ENCODE measurements around the gene IFI16. TPM values are rescaled to one million over a fixed set of nuclear protein-coding genes. Genes with fewer than 3 reads are reported as not detected.
"Not testable (repeated sequence)": the region's sequence is repeated elsewhere in the genome, so short reads cannot be mapped to it uniquely, and the experiment has no call there.

Gene IFI16
- total and polyA plus RNA-seq, 2 experiments from 2014 or later, result 25.1 to 31.8 TPM

DNA sequence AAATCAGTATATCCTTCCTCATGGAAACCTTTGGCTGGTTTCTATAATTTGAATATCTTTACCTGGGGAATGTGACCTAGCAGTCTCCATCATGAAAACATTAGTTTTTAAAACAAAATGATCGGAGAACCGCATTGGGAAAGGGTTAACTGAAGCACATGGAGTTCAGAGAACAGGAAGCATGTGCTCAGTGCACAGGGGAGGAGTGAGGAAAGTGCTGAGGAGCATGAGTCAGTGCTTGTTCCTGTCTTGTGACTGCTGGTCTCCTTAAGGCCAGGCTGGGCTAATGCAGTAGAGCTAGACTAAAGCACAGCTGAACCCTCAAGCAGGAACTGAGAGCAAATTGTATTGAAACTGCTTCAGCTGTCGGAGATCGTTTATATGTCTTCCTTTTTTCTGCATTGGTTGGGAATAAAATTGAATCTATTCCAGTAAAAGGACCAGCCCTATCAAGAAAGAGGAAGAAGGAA, 5.8 kb downstream of the IFI16 start:
- Histone ChIP-seq H3K4me2 (no peak overlapping the region), H3K27me3 (no peaks in the 10 kb centered on the region), H3K36me3 (replicated peaks; ENCODE audit: insufficient read depth, low read depth) (no peaks in the 10 kb centered on the region), H3K4me1 (ENCODE audit: insufficient read depth) (peaks cover 9% of the 10 kb centered on the region), H3K9me2 (replicated peaks; ENCODE audit: insufficient read depth) (no peaks in the 10 kb centered on the region), H3K79me2 (peaks cover 46% of the 10 kb centered on the region), H3K9me3 (ENCODE audit: low read depth) (no peaks in the 10 kb centered on the region), H3K4me3 (no peak overlapping the region), H4K20me1 (ENCODE audit: insufficient read depth, poor library complexity, severe bottlenecking) (no peaks in the 10 kb centered on the region), H2AFZ (no peak overlapping the region), H3K27ac (peak overlapping the region; percentile 48)
- peak; percentile 64 for DNase-seq (ENCODE audit: low spot score)
- 90% methylated on average over 4 of the region's 4 CpGs for WGBS (ENCODE audit: low lambda C conversion rate, missing lambda C conversion rate)
- TF ChIP-seq, protein P1, sequence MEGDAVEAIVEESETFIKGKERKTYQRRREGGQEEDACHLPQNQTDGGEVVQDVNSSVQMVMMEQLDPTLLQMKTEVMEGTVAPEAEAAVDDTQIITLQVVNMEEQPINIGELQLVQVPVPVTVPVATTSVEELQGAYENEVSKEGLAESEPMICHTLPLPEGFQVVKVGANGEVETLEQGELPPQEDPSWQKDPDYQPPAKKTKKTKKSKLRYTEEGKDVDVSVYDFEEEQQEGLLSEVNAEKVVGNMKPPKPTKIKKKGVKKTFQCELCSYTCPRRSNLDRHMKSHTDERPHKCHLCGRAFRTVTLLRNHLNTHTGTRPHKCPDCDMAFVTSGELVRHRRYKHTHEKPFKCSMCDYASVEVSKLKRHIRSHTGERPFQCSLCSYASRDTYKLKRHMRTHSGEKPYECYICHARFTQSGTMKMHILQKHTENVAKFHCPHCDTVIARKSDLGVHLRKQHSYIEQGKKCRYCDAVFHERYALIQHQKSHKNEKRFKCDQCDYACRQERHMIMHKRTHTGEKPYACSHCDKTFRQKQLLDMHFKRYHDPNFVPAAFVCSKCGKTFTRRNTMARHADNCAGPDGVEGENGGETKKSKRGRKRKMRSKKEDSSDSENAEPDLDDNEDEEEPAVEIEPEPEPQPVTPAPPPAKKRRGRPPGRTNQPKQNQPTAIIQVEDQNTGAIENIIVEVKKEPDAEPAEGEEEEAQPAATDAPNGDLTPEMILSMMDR (IDR thresholded peaks at IDR 0.05; ENCODE audit: poor library complexity), result no peak
- TF ChIP-seq EZH2 (IDR thresholded peaks at IDR 0.05; ENCODE audit: borderline replicate concordance) (no peak), EZH2phosphoT487 (IDR thresholded peaks at IDR 0.05; ENCODE audit: low read depth, severe bottlenecking, unreplicated experiment) (no peak)

DNA sequence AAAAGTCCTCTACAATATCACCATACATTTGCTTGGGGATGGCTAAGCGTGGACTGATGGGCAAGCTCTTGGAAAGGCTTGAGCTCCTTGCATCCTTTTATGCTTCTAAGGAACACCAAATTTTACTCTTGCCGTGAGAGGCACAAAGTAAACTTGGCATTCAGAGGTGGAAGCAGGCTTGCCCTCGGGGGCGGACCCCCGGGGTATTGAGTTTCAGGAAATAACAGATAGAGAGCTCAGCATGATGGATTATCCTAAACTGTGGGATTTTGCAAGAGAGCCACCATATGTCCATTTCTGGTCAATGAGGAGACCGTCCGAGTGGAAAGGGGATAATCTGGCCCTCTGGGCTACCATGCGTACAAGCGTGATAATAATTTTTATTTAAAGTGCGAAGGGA, 14.0 kb downstream of the IFI16 start:
- 85% methylated on average over 10 of the region's 10 CpGs for WGBS (ENCODE audit: low lambda C conversion rate, missing lambda C conversion rate)
- H3K9me2 ChIP-seq (replicated peaks; ENCODE audit: insufficient read depth), result no peaks in the 10 kb centered on the region
- H3K27me3 ChIP-seq, result no peaks in the 10 kb centered on the region
- H3K4me1 ChIP-seq (ENCODE audit: insufficient read depth), result no peaks in the 10 kb centered on the region
- H3K27ac ChIP-seq, result no peak overlapping the region
- no peak for TF ChIP-seq EZH2 (IDR thresholded peaks at IDR 0.05; ENCODE audit: borderline replicate concordance)
- TF ChIP-seq, protein P1 (IDR thresholded peaks at IDR 0.05; ENCODE audit: poor library complexity), result no peak
- no peak for TF ChIP-seq EZH2phosphoT487 (IDR thresholded peaks at IDR 0.05; ENCODE audit: low read depth, severe bottlenecking, unreplicated experiment)
- H4K20me1 ChIP-seq (ENCODE audit: insufficient read depth, poor library complexity, severe bottlenecking), result no peaks in the 10 kb centered on the region
- H3K4me2 ChIP-seq, result no peak overlapping the region
- H3K36me3 ChIP-seq (replicated peaks; ENCODE audit: insufficient read depth, low read depth), result no peaks in the 10 kb centered on the region
- no peak for DNase-seq (ENCODE audit: low spot score)
- H3K9me3 ChIP-seq (ENCODE audit: low read depth), result no peaks in the 10 kb centered on the region
- H3K4me3 ChIP-seq, result no peak overlapping the region
- no peak overlapping the region for H2AFZ ChIP-seq
- H3K79me2 ChIP-seq, result peaks cover 22% of the 10 kb centered on the region

DNA sequence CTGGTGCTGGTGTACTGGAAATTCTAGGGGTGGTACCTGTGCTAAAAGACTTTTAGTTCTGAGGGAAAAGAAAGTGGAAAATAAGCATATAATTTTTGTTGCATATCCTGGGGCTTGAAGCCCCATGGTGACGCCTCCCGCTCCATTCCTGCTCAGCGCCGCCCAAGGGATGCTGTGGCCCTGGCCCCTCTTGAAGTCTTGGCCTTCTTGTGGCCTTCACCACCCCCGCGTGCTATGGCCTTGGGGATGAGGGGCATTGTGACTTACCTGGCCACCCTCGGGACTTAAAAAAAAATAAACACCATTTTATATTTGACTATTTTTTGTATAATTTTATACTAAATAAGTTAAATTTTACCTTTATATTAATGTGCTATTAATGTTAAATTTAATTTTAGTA, 15.3 kb downstream of the IFI16 start:
- no peak for TF ChIP-seq EZH2phosphoT487 (IDR thresholded peaks at IDR 0.05; ENCODE audit: low read depth, severe bottlenecking, unreplicated experiment)
- no peak for TF ChIP-seq EZH2 (IDR thresholded peaks at IDR 0.05; ENCODE audit: borderline replicate concordance)
- TF ChIP-seq, protein P1 (IDR thresholded peaks at IDR 0.05; ENCODE audit: poor library complexity), result no peak
- H3K9me3 ChIP-seq (ENCODE audit: low read depth), result no peaks in the 10 kb centered on the region
- H2AFZ ChIP-seq, result no peak overlapping the region
- no peak overlapping the region for H3K4me3 ChIP-seq
- no peaks in the 10 kb centered on the region for H4K20me1 ChIP-seq (ENCODE audit: insufficient read depth, poor library complexity, severe bottlenecking)
- H3K27ac ChIP-seq, result no peak overlapping the region
- 98% methylated on average over 7 of the region's 7 CpGs for WGBS (ENCODE audit: low lambda C conversion rate, missing lambda C conversion rate)
- DNase-seq (ENCODE audit: low spot score), result no peak
- no peak overlapping the region for H3K4me2 ChIP-seq
- H3K79me2 ChIP-seq, result peaks cover 23% of the 10 kb centered on the region
- no peaks in the 10 kb centered on the region for H3K9me2 ChIP-seq (replicated peaks; ENCODE audit: insufficient read depth)
- H3K4me1 ChIP-seq (ENCODE audit: insufficient read depth), result no peaks in the 10 kb centered on the region
- no peaks in the 10 kb centered on the region for H3K27me3 ChIP-seq
- no peaks in the 10 kb centered on the region for H3K36me3 ChIP-seq (replicated peaks; ENCODE audit: insufficient read depth, low read depth)

DNA sequence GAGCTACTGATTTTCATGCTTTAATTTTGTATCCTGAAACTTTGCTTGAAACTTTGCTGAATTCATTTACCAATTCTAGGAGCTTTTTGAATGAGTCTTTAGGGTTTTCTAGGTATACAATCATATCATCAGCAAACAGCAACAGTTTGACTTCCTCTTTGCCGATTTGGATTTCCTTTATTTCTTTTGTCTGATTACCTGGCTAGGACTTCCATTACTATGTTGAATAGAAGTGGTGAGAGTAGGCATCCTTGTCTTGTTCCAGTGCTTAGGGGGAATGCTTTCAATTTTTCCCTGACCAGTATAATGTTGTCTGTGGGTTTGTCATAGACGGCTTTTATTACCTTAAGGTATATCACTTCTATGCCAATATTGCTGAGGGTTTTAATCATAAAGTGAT, 17.1 kb downstream of the IFI16 start:
- whole genome bisulfite sequencing (ENCODE audit: low lambda C conversion rate, missing lambda C conversion rate), result 87% methylated on average over 2 of the region's 2 CpGs
- H4K20me1 ChIP-seq (ENCODE audit: insufficient read depth, poor library complexity, severe bottlenecking); H3K4me3 ChIP-seq; H3K36me3 ChIP-seq (replicated peaks; ENCODE audit: insufficient read depth, low read depth); H3K4me2 ChIP-seq; H3K27me3 ChIP-seq; DNase-seq (ENCODE audit: low spot score); H3K9me3 ChIP-seq (ENCODE audit: low read depth); H2AFZ ChIP-seq; H3K9me2 ChIP-seq (replicated peaks; ENCODE audit: insufficient read depth); H3K27ac ChIP-seq; H3K4me1 ChIP-seq (ENCODE audit: insufficient read depth): not testable (repeated sequence)
- H3K79me2 ChIP-seq, result peaks cover 28% of the 10 kb centered on the region
